D721Med (cell line): ENCODE measurements around the gene APOBEC3H.

Source experiments
- DNase-seq: peaks from one replicate; pipeline ENCODE4 v3.0.0; 2011; ENCODE audit warnings: low spot score; ENCODE audit not compliant: insufficient read length
- FAIRE-seq: peaks from 2 replicates; lab custom pipeline; 2011; peaks lifted over from hg19 to GRCh38; lab: Jason Lieb, UNC
- TF ChIP-seq, protein P1 (sequence below): IDR thresholded peaks from 2 replicates; pipeline ENCODE4 v1.5.1; 2012; ENCODE audit warnings: mild to moderate bottlenecking, control low read depth; ENCODE audit not compliant: insufficient read depth; ENCODE audit errors: missing control alignments

Gene APOBEC3H

GRCh38 chr22:39088685-39089032 is 8.4 kb upstream of the APOBEC3H start:
- FAIRE-seq (no peak), DNase-seq (no peak)
- TF ChIP-seq, protein P1, sequence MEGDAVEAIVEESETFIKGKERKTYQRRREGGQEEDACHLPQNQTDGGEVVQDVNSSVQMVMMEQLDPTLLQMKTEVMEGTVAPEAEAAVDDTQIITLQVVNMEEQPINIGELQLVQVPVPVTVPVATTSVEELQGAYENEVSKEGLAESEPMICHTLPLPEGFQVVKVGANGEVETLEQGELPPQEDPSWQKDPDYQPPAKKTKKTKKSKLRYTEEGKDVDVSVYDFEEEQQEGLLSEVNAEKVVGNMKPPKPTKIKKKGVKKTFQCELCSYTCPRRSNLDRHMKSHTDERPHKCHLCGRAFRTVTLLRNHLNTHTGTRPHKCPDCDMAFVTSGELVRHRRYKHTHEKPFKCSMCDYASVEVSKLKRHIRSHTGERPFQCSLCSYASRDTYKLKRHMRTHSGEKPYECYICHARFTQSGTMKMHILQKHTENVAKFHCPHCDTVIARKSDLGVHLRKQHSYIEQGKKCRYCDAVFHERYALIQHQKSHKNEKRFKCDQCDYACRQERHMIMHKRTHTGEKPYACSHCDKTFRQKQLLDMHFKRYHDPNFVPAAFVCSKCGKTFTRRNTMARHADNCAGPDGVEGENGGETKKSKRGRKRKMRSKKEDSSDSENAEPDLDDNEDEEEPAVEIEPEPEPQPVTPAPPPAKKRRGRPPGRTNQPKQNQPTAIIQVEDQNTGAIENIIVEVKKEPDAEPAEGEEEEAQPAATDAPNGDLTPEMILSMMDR = no peak

DNA sequence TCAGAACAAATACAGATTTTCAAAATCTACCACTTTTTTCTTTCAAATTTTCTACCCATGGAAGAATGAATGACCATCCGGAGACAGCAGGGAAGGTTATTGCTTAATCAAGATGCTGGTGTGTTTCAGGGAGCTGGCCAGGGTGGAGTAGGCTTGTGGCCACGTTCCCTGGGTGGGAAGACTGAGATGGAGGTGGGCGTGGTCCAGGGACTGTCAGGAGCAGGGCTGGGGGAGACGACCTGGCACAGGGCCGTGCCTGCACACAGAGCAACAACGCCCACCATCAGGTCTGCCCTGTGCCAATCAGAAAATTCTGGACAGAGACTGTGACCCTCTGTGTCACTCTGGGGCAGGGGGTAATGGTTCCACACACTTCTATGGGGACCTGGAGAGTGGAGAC is 7.1 kb upstream of the APOBEC3H start:
- DNase-seq (no peak), FAIRE-seq (no peak)
- TF ChIP-seq, protein P1 = no peak

DNA sequence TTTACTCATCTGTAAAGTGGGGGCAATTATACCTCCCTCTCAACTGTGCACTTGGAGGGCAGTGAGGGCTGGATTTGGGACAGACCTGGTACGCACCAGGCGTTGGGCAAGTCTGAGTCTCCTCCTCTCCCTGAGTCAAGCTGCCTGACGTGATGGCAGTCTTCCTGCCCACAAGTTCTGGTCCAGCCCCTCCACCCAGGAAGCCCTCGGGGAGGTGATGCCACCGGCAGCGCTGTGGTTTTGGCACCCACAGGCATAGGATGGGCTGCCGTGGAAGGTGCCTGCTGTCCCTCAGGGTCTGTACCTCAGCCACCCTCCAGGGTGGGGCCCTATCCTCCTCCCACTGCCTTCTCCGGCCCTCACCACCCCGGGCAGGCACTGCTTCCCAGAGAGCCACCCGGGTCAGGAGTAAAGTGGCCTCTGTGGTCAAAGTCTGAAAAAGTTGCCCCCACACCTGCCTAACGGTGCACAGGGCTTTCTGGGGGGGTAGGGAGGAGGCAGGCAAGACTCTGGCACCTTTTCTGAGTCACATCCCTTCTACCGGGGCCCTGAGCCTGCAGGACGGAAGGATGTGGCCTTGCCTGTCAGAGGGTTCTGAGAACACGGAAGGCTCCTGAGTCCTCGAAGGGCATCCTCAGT is 6.5 kb upstream of the APOBEC3H start:
- FAIRE-seq = no peak
- DNase-seq = no peak

GRCh38 chr22:39091126-39092081 is 5.6 kb upstream of the APOBEC3H start:
- no peak for DNase-seq
- TF ChIP-seq, protein P1 = no peak
- FAIRE-seq = no peak

More for the DNA sequence above, 6.5 kb upstream of the APOBEC3H start:
- TF ChIP-seq, protein P1 = no peak

GRCh38 chr22:39092111-39092862 is 4.8 kb upstream of the APOBEC3H start:
- TF ChIP-seq, protein P1 = no peak
- no peak for FAIRE-seq
- DNase-seq = no peak

DNA sequence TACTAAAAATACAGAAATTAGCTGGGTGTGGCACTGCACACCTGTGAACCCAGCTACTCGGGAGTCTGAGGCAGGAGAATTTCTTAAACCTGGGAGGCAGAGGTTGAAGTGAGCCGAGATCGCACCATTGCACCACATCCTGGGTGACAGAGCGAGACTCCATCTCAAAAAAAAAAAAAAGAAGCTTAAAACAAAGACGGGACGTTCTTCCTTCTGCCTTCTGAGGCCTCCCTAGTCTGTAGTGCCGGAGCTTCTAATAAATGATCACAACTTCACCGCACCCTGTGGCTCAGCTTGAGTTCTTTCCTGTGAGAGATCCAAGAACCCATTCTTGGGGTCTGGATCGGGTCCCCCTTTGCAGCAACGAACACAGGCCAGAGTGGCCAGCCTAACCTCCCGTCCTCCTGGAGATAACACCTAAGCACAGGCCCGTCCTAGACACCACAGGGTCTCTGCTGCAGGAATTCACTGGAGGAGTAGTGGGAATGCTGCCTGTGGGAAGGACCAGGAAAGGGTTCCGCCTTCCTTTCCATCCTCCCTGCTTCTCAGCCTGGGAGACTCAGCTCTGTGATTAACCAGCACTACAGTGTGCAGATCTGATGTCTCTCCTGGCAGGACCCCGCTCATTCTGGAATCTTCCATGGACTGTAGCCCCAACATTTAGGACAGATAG is 2.2 kb upstream of the APOBEC3H start:
- FAIRE-seq (no peak), DNase-seq (no peak)
- TF ChIP-seq, protein P1 = no peak
